CD4-positive, alpha-beta T cell treated with Interleukin-1 beta for 1 hour (primary cell): ENCODE results near the gene POP7.

ENCODE experiments used
- DNase-seq, 2 donors: peaks; one replicate each; pipeline ENCODE4 v3.0.0-alpha.2; 2020 to 2022

Gene POP7

DNA sequence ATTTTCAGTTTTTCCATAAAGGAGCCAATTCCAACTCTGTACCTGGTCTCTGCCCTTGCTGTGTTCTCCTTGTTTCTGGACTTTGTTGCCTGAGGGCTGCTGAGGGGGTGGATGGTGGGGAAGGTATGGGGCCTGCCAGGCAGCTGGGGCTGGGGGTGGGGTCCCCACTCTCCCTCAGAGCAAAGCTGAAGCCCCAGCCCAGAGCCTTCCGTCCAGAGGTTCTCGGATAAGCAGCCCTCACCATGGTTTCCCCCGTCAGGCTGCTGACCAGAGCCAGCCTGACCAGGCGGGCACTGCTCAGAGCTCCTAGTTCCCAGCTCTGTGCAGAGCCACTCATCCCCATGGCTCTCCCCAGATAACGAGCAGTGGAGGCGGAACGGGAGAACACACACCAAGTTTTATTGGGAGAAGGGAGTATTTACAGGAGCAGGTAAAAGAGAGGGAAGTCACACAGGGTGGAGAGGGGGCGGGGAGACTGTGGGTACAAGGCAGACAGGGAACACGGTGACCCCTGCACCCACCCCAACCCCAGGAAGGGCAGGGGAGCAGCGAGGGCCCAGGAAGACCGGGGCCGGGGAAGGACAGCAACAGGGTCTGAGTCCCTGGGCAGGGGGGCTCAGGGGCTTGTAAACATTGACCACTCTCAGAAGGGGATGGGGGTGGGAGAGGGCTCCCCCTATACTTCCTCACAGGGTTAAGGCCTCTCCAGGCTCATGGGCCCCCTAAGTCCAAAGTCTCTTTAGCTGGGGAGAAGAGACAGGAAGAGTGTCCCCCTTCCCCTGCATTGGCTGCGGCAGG is 26.6 kb upstream of the POP7 start:
- DNase-seq: no peak

GRCh38 chr7:100679927-100680575 is 25.9 kb upstream of the POP7 start:
- DNase-seq: peak in 1 of 2 donors; percentile 29

DNA sequence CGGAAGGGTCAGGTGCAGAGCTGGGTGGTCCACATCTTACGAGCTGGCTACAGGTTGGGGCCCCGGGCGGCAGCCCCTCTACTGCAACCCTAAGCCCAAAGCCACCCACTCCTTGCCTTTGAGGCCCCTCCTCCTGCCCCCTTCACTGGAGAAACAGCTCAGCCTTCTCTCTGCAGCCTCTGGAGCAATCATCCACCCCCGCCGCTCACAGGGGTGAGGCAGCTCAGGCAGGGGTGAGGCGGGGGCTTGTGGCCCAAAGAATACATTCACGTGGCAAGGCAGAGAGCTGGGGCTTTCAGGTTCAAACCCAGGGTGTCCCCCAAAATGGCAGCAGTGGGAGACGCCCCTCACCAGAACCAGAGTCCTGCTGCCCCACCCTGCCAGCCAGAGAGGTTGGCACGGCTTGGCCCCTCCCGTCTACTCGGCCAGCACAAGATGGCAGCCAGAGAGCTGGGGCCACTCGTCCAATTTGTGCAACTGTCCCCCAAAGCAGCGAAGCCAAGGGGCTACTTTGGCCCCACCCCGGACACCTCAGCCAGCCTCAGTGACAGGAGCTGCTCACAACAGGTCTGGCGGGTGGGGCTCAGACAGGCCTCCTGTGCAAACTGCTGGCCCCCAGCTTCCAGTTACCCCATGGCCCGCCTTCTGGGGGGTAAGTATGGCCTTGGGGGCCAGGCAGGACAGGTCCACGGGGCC is 25.2 kb upstream of the POP7 start:
- DNase-seq: no peak

- DNase-seq: no peak
Observed at GRCh38 chr7:100681491-100682227, 24.3 kb upstream of the POP7 start.

DNA sequence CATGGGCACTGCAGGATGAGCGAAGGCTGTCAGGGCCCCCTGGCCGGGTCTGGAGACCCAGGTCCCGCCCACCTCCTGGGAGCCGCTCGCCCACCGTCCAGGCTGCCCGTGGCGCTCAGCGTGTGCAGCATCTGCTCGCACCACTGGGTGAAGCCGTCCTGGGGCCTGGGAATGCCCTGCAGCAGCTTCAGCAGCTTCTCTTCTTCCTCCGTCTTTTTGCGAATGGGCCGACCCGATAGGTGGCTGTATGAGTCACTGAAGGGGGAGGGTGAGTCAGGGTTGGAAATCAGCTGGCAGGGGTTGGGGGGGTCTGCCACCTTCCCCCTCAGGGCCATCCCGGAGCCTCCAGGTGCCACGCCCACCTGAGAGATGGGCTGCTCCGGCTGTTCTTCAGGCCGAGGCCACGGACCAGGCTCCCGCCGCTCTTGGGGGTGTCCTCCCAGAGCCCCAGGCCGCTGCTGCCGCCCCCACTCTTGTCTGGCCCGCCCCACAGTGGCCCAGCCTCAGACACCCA is 23.6 kb upstream of the POP7 start:
- DNase-seq: no peak

GRCh38 chr7:100682991-100683658 is 22.8 kb upstream of the POP7 start:
- no peak for DNase-seq

GRCh38 chr7:100683659-100684533 is 22.0 kb upstream of the POP7 start:
- no peak for DNase-seq

DNA sequence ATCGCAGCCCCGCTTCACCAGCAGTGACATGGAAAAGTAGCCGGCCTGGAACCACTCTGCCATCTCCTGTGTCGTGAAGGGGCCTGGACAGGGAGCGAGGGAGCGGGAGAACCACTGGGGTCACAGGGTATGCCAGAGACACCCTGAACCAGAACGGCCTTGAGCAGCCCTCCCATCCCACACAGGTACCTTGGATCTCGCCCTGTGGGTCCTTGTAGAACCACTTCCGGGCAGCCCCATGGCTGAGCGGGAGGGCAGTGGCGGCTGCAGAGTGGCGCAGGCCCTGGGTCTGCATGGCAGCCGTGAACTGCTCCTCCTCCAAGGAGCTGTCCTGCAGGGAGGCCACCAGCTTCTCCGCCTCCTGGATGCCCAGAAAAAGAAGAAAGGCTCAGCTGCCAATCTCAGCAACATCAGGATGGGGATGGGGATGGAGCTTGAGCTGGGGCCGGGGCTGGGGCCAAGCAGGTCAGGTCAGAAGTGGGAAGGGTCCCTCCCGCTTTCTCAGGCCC is 21.3 kb upstream of the POP7 start:
- no peak for DNase-seq

- DNase-seq: no peak
Observed at GRCh38 chr7:100685049-100685605, 20.8 kb upstream of the POP7 start.

- no peak for DNase-seq
Observed at GRCh38 chr7:100685631-100686145, 20.2 kb upstream of the POP7 start.

DNA sequence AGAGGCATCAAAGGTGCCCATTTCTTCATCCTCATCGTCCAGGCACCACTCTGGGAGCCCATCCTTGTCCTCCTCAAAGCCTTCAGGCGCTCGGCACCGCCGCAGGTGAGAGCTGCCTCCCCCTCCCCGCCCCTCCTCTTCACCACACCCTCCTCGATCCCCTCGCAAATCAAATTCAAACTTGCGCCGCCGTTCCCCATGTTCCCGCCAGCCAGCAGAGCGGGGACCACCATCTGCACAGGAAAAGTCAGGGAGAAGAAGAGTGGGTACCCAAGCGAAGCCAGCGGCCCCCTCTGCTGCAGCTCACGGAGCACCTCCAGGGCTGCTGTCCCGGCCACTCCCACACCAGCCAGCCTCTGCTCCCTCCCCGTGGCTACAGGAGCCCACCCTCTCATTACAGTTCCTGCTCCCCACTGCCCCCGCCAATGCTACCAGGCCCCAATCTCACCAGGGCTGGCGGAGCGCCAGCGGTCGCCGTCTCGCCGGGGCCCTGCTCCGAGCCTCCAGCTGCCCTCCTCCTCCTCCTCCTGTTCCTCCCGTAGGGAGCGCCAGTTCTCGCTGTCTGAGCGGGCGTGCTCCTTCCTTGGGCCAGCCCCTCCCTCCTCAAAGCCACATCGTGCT is 19.6 kb upstream of the POP7 start:
- no peak for DNase-seq

DNA sequence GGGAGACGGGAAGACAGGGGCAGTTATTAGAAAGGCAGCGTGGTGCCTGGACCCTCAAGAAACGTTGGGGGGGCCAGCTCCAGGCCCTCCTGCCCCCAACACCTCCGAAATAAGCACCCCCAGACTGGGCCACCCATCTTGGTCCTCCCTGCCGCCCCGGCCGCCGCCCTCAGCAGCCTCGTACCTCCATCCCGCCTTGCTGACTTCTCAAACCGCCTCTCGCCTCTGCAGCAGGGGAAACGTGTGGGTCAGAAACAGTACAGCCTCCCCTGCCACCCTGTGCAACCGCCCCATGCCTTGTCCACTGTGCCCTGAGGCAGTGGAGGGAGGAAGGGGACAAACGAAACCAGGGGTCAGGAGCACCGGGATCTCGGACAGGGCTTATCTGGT is 19.1 kb upstream of the POP7 start:
- no peak for DNase-seq

GRCh38 chr7:100687261-100687660 is 18.7 kb upstream of the POP7 start:
- no peak for DNase-seq

- DNase-seq: no peak
Observed at GRCh38 chr7:100687751-100688300, 18.1 kb upstream of the POP7 start.

- no peak for DNase-seq
Observed at GRCh38 chr7:100688326-100688860, 17.5 kb upstream of the POP7 start.

GRCh38 chr7:100689230-100690135 is 16.4 kb upstream of the POP7 start:
- no peak for DNase-seq

GRCh38 chr7:100691676-100692577 is 14.0 kb upstream of the POP7 start:
- DNase-seq: peak; percentile 78 to 86
